Left forelimb (tissue), 1 donor: Measurements from ENCODE around the gene PLAC1.

ENCODE experiments used
- DNase-seq: peaks from one replicate; pipeline ENCODE4 v3.0.0-alpha.2; 2018; ENCODE audit warnings: low spot score

Gene PLAC1

DNA sequence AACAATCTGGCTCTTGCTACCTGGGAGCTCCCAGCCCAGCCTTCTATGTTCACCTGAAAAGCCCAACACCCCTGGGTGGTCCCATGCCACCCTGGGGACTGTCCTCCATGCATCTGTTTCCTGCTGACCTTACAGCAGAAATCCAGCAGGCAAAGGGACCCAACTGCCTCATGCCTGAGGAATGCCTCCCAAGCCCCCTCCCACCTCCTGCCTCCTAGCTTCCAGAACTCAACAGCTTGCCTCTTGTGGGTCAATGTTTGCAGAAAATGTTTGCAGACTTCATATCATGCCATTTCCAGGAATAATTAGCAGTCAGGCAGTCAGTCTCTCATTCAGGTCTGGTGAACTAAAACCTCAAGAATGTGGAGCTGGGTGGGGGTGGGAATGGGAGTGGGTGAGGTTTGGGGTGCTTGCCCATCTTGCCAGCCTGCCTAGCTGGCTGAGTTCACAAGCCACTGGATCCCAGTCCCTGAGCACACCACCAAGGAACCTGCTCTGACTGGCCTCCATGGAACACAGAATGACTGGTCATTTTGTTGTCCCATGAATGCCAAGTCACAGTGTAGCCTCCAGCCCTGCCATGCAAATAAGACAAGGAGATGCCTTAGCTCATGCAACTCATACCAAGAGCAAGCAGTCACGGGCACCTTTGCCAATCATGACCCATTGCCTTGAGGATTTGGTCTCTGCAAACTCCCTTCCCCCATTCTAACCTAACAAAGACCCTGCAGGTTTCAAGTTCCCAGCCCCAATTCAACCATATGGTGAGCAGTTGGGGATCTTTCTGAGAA, 12.1 kb upstream of the PLAC1 start:
- no peak for DNase-seq

DNA sequence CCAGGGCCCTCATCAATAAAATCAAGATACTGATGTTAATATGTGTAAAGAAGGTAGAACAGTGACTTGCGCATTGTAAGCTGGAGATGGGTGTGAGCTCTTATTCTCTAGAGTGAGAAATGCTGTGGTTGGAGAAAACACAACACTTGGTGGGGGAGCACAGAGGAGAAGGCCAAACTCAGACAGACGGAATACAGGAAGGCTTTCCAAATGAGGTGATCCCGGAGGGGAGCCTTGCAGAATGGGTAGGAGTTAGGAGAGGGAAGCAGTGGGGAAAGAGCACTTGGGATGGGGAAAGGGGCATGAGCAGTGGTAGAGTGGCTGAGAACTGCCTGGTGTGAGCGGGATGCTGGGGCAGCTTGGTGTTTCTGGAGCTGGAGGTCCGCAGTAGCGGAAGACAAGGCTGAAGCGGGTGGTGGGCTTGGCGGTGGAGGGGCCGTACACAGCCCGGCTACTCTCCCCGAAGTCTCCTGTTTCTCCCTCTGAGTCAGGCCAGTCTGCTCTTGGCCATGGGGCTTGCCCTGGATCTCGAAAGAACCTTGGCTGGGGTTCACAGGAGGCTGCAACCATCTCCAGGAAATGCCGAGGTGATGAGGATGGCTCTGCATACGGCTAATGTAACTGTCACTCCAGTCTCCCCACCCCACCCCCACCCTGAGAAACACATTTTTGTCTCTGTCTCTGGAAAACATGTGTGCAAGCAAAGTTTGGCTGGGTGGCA, 11.3 kb upstream of the PLAC1 start:
- peak; percentile 68 for DNase-seq

DNA sequence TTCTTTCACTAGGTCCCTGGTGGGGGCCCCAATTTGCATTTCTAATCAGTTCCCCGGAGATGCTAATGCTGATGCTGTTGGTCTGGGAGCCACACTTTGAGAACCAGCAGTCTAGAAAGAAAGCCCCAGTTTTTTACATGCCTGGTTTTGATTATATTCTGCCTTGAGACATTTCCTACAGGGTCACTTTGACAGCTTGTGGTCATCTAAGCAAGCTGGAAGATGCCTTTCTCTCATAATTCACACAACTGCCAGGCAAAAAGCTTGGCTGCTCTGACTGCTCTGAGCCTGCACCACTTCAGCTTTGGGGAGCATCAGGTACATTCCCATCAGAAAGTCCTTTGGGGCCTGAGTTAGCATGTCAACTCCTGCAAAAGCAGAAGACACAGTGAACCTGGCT, 5.9 kb upstream of the PLAC1 start:
- no peak for DNase-seq

DNA sequence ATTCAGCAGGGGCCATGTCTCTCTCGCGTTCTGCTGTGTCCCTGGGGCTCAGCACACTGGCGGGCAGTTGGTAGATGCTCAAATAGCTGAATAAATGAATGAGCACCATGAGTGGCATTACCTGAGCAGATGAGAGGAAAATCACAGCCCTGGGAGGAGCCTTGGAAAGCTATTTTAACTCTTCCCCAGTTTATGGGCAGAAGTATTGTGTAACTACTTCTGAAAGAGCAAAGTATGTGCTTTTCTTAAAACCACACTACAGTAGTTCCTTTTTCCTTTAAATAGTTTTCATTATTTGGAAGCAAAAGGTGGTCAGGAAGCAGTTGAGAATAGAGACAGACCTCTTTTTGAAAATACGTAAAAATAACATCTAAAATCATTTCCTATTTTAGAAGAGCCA, 3.0 kb upstream of the PLAC1 start:
- no peak for DNase-seq

DNA sequence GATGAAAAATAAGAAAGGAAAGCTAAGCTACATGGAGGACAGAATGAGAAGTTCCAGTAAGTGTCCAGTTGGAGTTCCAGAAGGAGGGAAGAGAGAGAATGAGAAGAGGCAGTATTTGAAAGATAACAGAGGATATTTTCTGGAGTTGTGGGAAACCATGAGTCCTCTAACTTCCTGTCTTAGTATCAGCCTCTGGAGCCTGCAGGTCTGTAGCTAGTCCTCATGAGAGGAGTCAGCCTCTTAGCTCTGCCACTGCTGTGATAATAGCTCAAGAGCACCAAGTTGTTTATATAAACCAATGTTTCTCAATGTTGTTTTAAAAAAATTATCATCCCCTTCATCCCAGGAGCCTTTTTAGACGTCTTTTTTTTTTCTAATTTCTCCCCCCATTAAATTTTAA, 2.4 kb upstream of the PLAC1 start:
- DNase-seq: no peak

DNA sequence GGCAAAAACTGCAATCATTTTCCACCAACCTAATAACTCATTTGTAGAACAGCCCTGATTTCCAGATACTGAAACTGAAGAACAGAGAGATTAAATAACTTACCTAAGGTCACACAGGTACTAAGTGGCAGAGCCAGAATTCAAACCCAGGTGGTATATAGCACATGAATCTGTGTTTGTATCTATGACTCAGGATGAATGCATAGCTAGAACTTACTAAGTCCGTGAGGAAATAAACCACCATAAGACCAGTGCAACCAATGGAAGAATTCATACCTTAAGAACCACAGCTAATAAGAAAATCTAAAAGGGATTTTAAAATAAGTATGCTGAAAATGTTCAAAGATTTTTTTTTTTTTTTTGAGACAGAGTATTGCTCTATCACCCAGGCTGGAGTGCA, 1.5 kb upstream of the PLAC1 start:
- no peak for DNase-seq

DNA sequence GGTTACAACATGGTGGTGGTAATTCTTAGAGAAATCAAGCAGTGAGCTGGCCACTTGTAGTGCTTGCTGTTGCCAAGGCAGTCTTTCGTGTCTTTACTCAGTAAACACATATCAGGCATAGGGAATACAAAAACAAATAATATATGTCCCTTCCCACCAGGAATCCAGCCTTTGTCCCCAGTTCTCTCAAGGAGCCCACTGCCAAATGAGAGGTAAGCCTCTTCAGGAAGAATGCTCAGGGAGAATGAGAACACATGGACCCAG, 421 bp upstream of the PLAC1 start:
- DNase-seq: no peak

DNA sequence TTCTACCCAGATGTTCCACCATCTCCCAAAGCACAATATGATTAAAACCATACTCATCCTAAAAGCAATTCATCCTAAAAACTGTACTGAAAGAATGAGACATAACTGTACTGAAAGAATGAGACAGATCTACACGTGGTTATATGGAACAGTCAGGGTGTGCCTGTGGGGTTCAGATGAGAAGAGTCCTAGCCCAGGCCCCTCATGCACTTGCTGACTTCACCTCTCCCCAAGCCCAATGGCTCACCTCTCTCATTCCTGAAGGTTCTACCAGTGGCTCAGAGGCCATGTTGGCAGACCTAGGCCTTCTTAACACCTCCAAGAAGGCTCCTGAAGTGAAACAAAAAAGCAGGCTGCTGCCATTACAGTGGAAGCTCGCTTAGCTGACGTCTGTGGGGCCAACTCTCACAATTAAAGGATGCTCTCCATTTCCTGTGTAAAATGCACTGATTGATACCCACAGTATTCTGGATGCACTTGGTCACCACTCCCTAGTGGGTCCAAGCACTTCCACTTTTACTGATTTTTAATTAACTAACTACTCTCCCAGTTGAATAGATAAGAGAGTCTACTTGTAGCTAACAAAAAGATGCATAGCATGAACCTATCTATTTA, 3.8 kb downstream of the PLAC1 start:
- DNase-seq: no peak

DNA sequence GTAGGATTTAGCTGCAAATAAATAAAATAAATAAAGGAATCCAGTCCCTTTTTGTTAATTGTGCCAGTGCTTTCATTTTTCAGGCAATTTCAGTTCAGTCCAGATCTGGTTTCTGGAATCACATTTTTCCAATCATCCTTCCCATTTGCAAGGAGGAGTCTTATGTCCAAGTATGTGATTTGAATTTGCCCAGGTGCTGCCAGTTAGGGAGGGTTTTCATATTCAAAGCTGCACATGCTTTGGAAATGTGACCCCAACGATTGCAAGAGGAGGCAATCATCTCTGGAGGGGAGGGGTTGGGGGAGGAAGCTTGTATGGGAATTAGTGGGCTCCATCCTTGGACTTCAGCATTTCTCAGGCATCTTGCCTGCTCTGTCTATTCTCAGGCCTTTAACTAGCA, 4.4 kb downstream of the PLAC1 start:
- DNase-seq: no peak

DNA sequence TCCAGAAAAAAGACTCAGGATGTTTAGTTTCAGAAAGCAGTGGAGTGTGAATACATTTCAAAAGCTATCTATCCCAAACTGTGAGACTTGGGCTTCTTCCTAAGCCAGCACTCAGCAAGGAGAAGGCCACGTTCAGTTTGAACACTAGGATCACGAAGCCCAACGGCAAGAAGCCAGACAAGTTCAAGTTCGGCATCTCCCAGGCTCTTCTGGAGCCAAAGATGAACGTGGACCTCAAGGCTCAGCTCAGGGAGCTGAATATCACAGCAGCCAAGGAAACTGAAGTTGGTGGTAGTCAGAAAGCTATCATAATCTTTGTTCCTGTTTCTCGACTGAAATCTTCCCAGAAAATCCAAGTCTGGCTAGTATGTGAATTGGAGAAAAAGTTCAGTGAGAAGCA, 7.6 kb downstream of the PLAC1 start:
- DNase-seq: no peak

DNA sequence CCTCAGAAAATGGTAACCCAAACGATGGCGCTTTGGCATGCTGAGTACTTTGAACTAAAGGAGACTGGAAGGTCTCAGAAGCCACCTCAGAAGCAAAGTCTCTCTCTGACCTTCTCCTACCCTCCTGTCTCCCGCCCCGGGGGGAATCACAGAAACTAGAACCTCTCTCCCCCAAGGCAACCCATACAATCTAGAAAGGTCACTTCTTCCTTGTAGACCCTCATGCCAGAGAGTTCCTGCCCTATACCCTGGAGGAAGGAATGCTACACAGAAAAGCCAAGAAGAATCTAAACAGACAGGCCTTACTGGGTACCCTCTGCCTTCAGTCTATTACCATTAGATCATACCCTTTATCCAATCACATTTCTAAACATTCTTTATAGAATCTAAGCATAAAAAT, 8.5 kb downstream of the PLAC1 start:
- no peak for DNase-seq

DNA sequence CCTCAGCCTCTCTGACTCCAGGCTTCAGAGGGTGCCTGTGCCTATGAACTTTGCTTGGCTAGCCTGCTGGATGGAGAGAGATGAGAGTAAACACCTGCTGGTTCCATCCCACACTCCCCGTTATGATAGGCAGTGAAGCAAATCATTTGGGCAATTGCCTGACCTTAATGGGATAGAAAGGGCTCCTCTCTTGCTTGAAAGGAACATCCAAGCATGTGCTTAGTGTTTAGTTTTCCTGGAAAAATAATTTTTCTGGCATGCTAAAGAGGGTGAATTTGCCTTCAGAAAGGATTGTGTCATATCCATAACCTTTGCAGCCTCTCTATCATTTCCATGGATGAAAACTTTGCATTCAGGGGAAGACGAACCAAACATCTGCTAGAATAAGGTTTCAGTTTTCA, 10.8 kb downstream of the PLAC1 start:
- DNase-seq: no peak

DNA sequence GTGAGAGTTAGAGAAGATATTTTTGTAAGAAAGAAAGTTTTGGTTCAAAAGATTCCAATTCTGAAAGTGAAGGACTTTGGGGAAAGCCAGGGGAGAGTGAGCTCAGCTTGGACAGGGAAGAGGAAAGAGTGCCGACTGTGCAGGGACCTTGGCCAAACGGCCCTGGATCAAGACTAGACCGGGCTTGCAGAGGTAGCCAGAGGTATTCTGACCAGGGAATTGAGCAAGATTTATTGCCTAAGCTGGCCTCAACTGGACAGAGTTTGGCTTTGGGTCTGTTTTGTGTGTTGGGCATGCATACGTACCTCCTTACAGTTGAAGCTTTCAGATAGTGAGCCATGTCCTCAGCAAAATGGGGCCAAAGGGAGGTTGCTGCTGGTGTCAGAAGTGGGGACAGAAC, 11.6 kb downstream of the PLAC1 start:
- no peak for DNase-seq

DNA sequence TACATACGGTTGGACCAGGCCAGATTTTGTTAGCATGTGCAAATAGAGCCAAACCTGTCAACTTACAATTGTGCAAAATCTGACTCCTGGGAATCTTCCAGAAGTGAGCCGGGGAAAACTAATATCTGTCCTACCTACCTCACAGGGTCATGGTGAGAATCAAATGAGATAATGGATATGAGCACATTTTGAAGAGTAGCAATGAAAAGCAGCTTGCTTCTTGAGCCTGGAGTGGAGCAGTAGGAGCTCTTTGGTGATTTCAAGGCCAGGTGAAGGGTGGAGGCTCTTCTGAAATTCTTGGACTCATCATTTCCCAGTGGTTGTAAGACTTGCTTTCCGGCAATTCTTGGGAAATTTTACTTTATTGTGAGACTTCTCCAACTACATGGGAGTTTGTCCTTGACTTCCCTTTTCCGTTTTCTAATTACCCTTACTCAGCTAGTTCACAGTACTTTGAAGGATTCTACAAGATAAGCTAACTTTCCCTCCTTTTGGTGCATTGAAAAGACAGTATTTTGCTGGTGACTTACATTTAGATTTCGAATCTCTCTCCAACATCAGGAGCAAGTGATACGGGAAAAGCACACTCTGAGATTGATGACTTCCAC, 12.2 kb downstream of the PLAC1 start:
- DNase-seq: no peak

DNA sequence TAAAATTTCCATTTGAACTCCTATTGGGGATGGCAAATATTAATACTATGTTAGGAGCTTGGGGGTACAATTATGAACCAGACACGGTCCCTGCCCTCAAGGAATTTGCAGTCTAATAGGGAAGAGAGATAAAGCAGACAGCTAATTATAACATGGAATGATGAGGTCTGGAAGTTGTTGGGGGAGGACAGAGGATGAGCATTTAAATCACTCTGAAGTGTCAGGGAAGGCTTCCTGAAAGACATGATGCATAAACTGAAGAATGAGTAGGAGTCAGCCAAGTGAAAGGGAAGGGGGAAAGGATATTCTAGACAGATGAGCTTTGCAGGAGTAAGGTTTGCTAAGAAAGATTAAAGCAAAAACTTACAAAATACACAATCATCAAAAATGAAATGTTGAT, 15.9 kb downstream of the PLAC1 start:
- DNase-seq: no peak

DNA sequence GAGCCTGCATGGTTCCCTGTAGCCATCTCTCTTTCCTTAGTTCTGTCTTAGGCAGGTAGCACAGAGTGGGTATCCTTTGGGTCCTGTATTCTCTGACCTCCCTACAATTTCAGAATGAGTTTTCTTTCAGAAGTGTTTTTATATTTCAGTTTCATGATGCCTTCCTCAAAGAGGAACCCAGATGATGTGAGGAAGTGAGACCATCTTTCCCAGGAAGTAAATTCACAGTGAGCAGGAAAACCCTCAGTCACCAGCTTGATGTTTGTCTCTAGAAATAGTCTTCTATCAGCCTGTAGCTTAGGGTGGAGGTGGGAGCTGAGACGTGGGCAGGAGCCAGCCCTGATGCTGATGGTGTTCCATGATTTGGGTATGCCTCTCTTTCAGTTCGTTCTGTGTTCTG, 16.9 kb downstream of the PLAC1 start:
- no peak for DNase-seq

DNA sequence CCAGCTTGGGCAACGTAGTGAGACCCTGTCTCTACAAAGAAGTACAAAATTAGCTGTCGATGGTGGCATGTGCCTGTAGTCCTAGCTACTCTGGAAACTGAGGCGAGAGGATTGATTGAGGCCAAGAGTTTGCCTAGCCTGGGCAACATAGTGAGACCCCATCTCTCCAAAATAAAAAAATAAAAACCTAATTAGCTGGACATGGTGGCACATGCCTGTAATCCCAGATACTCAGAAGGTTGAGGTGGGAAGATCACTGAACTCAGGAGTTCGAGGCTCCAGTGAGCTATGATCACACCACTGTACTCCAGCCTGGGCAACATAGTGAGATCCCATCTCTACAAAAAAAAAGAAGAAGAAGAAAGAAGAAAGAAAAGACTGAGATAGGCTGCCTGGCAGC, 17.4 kb downstream of the PLAC1 start:
- DNase-seq: no peak

DNA sequence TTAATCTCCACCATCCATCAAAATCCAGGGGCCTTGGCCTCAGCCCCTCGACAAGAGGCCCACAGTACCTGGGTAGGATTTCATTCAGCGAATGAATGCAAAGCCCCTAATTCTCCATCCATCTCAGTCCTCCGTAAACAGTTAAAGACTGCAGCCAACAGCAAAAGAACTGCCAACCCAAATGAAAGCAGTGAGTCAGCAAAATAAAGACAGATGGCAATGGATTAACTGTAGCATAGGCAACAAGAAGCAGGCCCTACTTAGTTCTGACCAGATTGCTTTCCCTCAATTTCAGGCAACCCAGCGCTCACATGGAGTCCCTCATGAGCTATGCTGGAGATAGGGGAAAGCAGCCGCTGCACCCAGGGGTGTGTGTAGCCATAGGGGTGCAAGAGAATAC, 21.4 kb downstream of the PLAC1 start:
- DNase-seq: no peak

DNA sequence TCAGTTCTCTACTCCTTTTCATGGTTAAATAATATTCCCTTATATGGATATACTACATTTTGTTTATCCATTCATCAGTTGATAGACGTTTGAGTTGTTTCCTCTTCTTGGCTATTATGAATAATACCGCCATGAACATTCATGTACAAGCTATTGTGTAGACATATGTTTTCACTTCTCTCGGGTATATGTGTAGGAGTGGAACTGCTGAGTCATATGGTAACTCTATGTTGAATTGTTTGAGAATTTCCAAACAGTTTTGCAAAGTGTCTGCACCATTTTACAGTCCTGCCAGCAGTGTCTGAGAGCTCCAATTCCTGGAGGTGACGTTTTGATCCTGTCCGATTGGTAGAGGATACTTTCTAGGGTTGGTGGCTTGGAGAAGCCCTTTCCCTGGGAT, 23.6 kb downstream of the PLAC1 start:
- no peak for DNase-seq

DNA sequence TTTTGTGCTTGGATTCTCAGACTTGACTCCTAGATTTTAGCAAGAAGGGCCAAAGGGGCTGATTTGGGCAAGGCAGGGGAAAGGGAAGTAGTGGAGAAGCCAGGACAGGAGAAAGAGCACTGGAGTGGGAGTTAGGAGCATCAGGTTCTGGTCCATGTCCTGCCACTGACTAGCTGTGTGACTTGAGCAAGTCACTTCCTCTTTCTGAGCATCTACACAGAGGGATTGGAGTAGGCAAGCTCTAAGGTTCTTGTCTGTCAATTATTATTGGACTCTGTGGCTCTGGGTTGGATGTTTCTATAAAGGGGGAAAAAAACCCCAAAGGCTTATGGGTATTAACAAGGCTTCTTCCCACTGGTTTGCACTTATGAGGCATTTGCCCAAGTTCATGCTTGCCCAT, 24.4 kb downstream of the PLAC1 start:
- no peak for DNase-seq

DNA sequence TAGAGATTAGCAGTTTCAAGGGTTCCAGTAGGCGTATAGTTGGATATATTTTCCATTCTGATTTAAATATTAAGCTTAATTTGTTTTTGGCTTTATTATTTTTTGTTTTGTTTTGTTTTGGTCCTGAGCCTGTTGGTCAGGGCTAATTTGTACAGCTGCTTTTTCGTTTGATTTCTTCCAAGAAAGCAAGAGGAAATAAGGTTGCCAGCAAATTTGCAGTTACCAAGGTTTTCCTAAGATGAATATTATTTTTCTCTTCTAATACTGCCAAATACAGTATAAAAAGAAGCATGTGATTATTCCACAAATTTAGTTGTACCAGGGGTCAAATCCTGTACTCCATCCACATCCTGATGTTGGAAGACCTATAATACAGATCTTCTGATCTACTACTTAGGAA, 24.9 kb downstream of the PLAC1 start:
- no peak for DNase-seq

DNA sequence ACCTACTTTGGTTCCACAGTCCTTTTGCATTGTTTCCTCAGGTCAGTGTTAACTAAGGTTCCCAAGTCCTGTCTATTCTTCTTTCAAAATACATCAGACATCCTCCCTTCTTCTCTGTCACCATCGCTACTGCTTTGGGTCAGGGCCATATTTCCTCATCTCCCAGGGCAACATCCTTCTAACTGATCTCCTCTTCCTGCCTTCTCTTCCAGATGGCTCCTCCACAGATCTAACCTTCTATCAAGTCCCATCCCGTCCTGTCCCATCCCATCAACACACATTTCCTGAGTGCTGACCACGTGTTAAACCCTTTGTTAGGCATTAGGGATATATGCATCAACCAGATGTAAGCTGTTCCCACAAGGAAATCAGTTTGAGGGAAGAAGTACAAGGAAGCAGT, 25.9 kb downstream of the PLAC1 start:
- DNase-seq: no peak
